ENCODE results near the gene RNF26.

DNA sequence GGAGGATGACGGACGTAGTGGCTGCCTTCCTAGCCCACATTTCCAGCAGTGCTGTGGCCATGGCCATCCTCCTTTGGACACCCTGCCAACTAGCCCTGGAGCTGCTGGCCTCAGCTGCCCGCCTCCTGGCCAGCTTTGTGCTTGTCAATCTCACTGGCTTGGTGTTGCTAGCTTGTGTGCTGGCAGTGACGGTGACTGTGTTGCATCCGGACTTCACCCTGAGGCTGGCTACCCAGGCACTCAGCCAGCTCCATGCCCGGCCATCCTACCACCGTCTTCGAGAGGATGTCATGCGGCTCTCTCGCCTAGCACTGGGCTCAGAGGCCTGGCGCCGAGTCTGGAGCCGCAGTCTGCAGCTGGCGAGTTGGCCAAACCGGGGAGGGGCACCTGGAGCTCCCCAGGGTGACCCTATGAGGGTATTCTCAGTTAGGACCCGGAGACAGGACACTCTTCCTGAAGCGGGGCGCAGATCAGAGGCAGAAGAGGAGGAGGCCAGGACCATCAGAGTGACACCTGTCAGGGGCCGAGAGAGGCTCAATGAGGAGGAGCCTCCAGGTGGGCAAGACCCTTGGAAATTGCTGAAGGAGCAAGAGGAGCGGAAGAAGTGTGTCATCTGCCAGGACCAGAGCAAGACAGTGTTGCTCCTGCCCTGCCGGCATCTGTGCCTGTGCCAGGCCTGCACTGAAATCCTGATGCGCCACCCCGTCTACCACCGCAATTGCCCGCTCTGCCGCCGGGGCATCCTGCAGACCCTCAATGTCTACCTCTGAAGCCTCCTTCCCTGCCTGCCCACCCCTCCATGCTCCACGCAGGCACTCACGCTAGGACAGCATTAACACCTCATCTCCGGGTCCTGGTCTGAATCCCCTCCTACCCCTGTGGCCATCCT lies 1.6 kb downstream of the RNF26 start:
- TF ChIP-seq EZH2 (IDR thresholded peaks at IDR 0.05) (no peak), POLR2AphosphoS5 (IDR thresholded peaks at IDR 0.05; ENCODE audit: borderline replicate concordance, low read depth, low read length) (no peak), FOXP2 (optimal IDR thresholded peaks at IDR 0.05; ENCODE audit: control extremely low read depth, extremely low read length, insufficient read depth) (no peak)

All from SK-N-MC (cell line).